GM12892 (cell line): ENCODE measurements around the gene CNGA3.

ENCODE experiments used
- POLR2A ChIP-seq: IDR thresholded peaks from 2 replicates; pipeline ENCODE4 v1.6.1; 2011; ENCODE audit warnings: low read depth, low read length, control low read depth
- POLR2AphosphoS5 ChIP-seq: IDR thresholded peaks from 2 replicates; pipeline ENCODE4 v1.6.1; 2011; ENCODE audit warnings: low read depth, low read length, control low read depth
- TAF1 ChIP-seq: IDR thresholded peaks from 2 replicates; pipeline ENCODE4 v1.6.1; 2011; ENCODE audit warnings: low read depth, mild to moderate bottlenecking, control low read depth, low read length, borderline replicate concordance

GRCh38 chr2:98438190-98439133 is 92.2 kb downstream of the CNGA3 start:
- TF ChIP-seq POLR2A (no peak), POLR2AphosphoS5 (no peak), TAF1 (no peak)
